Smooth muscle cell (in vitro differentiated cells): Measurements from ENCODE around the gene BHLHE40. TPM values are rescaled to one million over a fixed set of nuclear protein-coding genes. Genes with fewer than 3 reads are reported as not detected.
A peak's percentile ranks its signal among the peaks of the same experiment; 100 is the strongest.

Experiments used
- DNase-seq: peaks from one replicate; lab custom pipeline; 2025; ENCODE audit not compliant: unreplicated experiment; lab: John Stamatoyannopoulos, UW
- H2AFZ ChIP-seq: fragments of 200-600 bp; sonication (generic); 2 replicates; pipeline ENCODE4 v1.6.0; 2016; ENCODE audit warnings: antibody characterized with exemption, low read depth, mild to moderate bottlenecking
- H3F3A ChIP-seq: fragments of 200-600 bp; sonication (generic); 2 replicates; pipeline ENCODE4 v1.6.0; 2017; ENCODE audit warnings: antibody characterized with exemption, low read depth
- H3K27ac ChIP-seq: fragments of 200-600 bp; sonication (generic); 2 replicates; pipeline ENCODE4 v1.5.1; 2016; ENCODE audit warnings: low read depth, mild to moderate bottlenecking
- H3K27me3 ChIP-seq: fragments of 200-600 bp; sonication (generic); 2 replicates; pipeline ENCODE4 v1.6.1; 2016; ENCODE audit warnings: low read depth, mild to moderate bottlenecking
- H3K36me3 ChIP-seq: fragments of 200-600 bp; sonication (generic); 2 replicates; pipeline ENCODE4 v1.5.1; 2016; ENCODE audit warnings: low read depth
- H3K4me1 ChIP-seq: fragments of 200-600 bp; sonication (generic); 2 replicates; pipeline ENCODE4 v1.5.1; 2016; ENCODE audit warnings: low read depth
- H3K4me2 ChIP-seq: fragments of 200-600 bp; sonication (generic); 2 replicates; pipeline ENCODE4 v1.6.0; 2016; ENCODE audit warnings: mild to moderate bottlenecking
- H3K4me3 ChIP-seq: fragments of 200-600 bp; sonication (generic); 2 replicates; pipeline ENCODE4 v1.5.1; 2016; ENCODE audit warnings: mild to moderate bottlenecking
- H3K79me2 ChIP-seq: fragments of 200-600 bp; sonication (generic); 2 replicates; pipeline ENCODE4 v1.6.0; 2016; ENCODE audit warnings: low read depth, mild to moderate bottlenecking
- H3K9ac ChIP-seq: fragments of 200-600 bp; sonication (generic); 2 replicates; pipeline ENCODE4 v1.6.0; 2016; ENCODE audit warnings: low read depth
- H3K9me3 ChIP-seq: fragments of 200-600 bp; sonication (generic); replicated peaks from 2 replicates; pipeline ENCODE4 v1.5.1; 2016; ENCODE audit warnings: low read depth
- H4K20me1 ChIP-seq: fragments of 200-600 bp; sonication (generic); 2 replicates; pipeline ENCODE4 v1.6.0; 2016; ENCODE audit warnings: low read depth
- CTCF ChIP-seq: fragments of 200-600 bp; sonication (generic); IDR thresholded peaks from 2 replicates; pipeline ENCODE4 v1.5.1; 2017; ENCODE audit warnings: borderline replicate concordance, mild to moderate bottlenecking, antibody characterized with exemption; ENCODE audit not compliant: insufficient read depth, poor library complexity, severe bottlenecking
- WGBS: methylation state at CpG from one replicate; pipeline ENCODE4 v1.1.7; 2016; ENCODE audit warnings: low lambda C conversion rate; 5-methylcytosine and 5-hydroxymethylcytosine counted together
- polyA plus RNA-seq: library from polyadenylated mRNA; unstranded; fragments of >200 nt; fragmentation: Nextera tagmentation; extraction: Ambion mirVana; gene quantifications from 2 replicates; pipeline ENCODE4 v1.2.1, GENCODE V29; 2016
- total RNA-seq: library from RNA; depleted of rRNA; stranded (reverse); fragments of >200 nt; gene quantifications from 2 replicates; pipeline ENCODE4 v1.2.3, GENCODE V29; 2014

BHLHE40 gene
- total and polyA plus RNA-seq, 2 experiments from 2014 or later = 195 to 209 TPM

GRCh38 chr3:4981665-4982494, 2.6 kb downstream of the BHLHE40 start:
- TF ChIP-seq CTCF = peak; percentile 34
- peaks cover 19% of the 10 kb centered on the region for H3K4me1 ChIP-seq
- peaks cover 59% of the 10 kb centered on the region for H3F3A ChIP-seq
- no peaks in the 10 kb centered on the region for H3K9me3 ChIP-seq
- peak overlapping the region; percentile 73 for H3K4me3 ChIP-seq
- no peaks in the 10 kb centered on the region for H3K27me3 ChIP-seq
- peak overlapping the region; percentile 99 for H3K4me2 ChIP-seq
- H4K20me1 ChIP-seq = peaks cover 48% of the 10 kb centered on the region
- peak overlapping the region; percentile 99 for H3K27ac ChIP-seq
- WGBS = 13% methylated on average over 8 of the region's 8 CpGs
- H3K79me2 ChIP-seq = peaks cover 59% of the 10 kb centered on the region
- DNase-seq = no peak
- no peak overlapping the region for H2AFZ ChIP-seq
- peaks cover 3% of the 10 kb centered on the region for H3K36me3 ChIP-seq
- peak overlapping the region; percentile 98 for H3K9ac ChIP-seq

- DNase-seq = no peak
- 62% methylated on average over 39 of the region's 40 CpGs for WGBS
- H3K9me3 ChIP-seq = no peaks in the 10 kb centered on the region
Observed at GRCh38 chr3:4982773-4983738, 3.8 kb downstream of the BHLHE40 start.

GRCh38 chr3:4983739-4984510, 4.7 kb downstream of the BHLHE40 start:
- peak overlapping the region; percentile 73 for H3K4me3 ChIP-seq

More at GRCh38 chr3:4982773-4983738, 3.8 kb downstream of the BHLHE40 start:
- Histone ChIP-seq H3K4me2 (peak overlapping the region; percentile 99), H3K27me3 (no peaks in the 10 kb centered on the region), H3F3A (peaks cover 51% of the 10 kb centered on the region), H4K20me1 (peaks cover 48% of the 10 kb centered on the region), H3K79me2 (peaks cover 59% of the 10 kb centered on the region), H2AFZ (no peak overlapping the region), H3K27ac (peak overlapping the region; percentile 99), H3K36me3 (peaks cover 3% of the 10 kb centered on the region), H3K4me1 (peaks cover 18% of the 10 kb centered on the region), H3K9ac (peak overlapping the region; percentile 98), H3K4me3 (peak overlapping the region; percentile 73)
- no peak for TF ChIP-seq CTCF

More at GRCh38 chr3:4983739-4984510, 4.7 kb downstream of the BHLHE40 start:
- no peaks in the 10 kb centered on the region for H3K9me3 ChIP-seq
- H3K79me2 ChIP-seq = peaks cover 59% of the 10 kb centered on the region
- peaks cover 51% of the 10 kb centered on the region for H3F3A ChIP-seq
- no peak overlapping the region for H2AFZ ChIP-seq
- peaks cover 18% of the 10 kb centered on the region for H3K4me1 ChIP-seq
- no peak for DNase-seq
- H3K36me3 ChIP-seq = peaks cover 3% of the 10 kb centered on the region
- H3K27me3 ChIP-seq = no peaks in the 10 kb centered on the region
- H3K27ac ChIP-seq = peak overlapping the region; percentile 99
- peaks cover 48% of the 10 kb centered on the region for H4K20me1 ChIP-seq
- 7% methylated on average over 16 of the region's 16 CpGs for WGBS
- H3K4me2 ChIP-seq = peak overlapping the region; percentile 99
- no peak for TF ChIP-seq CTCF
- peak overlapping the region; percentile 98 for H3K9ac ChIP-seq
